Endothelial cell of umbilical vein (primary cell): ENCODE measurements around the gene RAB9B.

Experiments
- CTCF ChIP-seq, 2 donors: IDR thresholded peaks; 1 replicate in 1 of 2; 2 replicates in 1 of 2; pipeline ENCODE4 v1.5.1; 2011; ENCODE audit warnings: low read length in 2 of 2, mild to moderate bottlenecking in 2 of 2, moderate library complexity in 2 of 2, control low read depth in 1 of 2, inconsistent platforms in 1 of 2, low read depth in 1 of 2; ENCODE audit not compliant: insufficient read depth in 1 of 2; ENCODE audit errors: extremely low read depth in 1 of 2
- POLR2AphosphoS5 ChIP-seq: IDR thresholded peaks from 2 replicates; pipeline ENCODE4 v1.6.1; 2012; ENCODE audit warnings: low read depth, mild to moderate bottlenecking, control low read depth, low read length, moderate library complexity; ENCODE audit not compliant: insufficient read depth

- TF ChIP-seq CTCF (IDR thresholded peaks at IDR 0.05; ENCODE audit: extremely low read depth in 1 of 2, insufficient read depth in 1 of 2, low read depth in 1 of 2, low read length in 2 of 2) (no peak), POLR2AphosphoS5 (no peak)
Measured at GRCh38 chrX:103846386-103846785, 14.3 kb upstream of the RAB9B start.
